ENCODE data around the gene ZNF641. TPM values are rescaled to one million over a fixed set of nuclear protein-coding genes. Genes with fewer than 3 reads are reported as not detected.

The ZNF641 gene
- total and polyA plus RNA-seq, 4 donors, result 3.0 to 15.8 (median 6.1) TPM

DNA sequence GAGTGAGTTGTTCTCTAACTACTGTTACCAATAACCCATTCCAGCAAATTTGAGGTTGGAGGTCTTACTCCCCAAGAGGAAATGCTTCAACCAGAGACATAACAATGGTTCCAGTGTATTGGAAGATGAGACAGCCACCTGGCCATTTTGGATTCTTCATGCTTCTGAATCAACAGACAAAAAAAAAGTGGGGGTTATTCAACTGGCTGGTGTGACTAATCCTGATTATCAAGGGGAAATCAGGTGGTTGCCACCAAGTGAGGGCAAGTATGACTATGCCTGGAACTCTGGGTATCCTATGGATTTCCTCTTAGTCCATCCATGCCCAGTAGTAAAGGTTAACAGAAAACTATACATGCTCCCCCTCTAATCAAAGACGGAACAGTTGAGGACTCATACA, 29.9 kb upstream of the ZNF641 start:
- Histone ChIP-seq H3K27ac (ENCODE audit: low read depth in 1 of 2, low read length in 2 of 2) (no peak overlapping the region), H3K4me3 (ENCODE audit: low read depth in 1 of 3, low read length in 3 of 3) (no peak overlapping the region), H3K4me1 (ENCODE audit: control insufficient read depth in 4 of 4, insufficient read depth in 4 of 4, low read length in 3 of 4) (no peaks in the 10 kb centered on the region), H3K36me3 (ENCODE audit: control insufficient read depth in 4 of 4, insufficient read depth in 3 of 4, low read depth in 1 of 4, low read length in 3 of 4) (no peaks in the 10 kb centered on the region), H3K9me3 (ENCODE audit: control insufficient read depth in 4 of 4, low read length in 3 of 4) (no peaks in the 10 kb centered on the region), H3K9ac (ENCODE audit: low read depth in 1 of 2, low read length in 2 of 2) (no peak overlapping the region), H3K27me3 (ENCODE audit: control insufficient read depth in 4 of 4, insufficient read depth in 4 of 4, low read length in 3 of 4) (peaks cover 0 to under 1% (median 0%) of the 10 kb centered on the region in 4 donors)
- no peak for DNase-seq (ENCODE audit: low spot score)
- WGBS, result 76% methylated on average over 1 of the region's 1 CpG
- TF ChIP-seq EGR1 (IDR thresholded peaks at IDR 0.05; ENCODE audit: low read depth in 2 of 2) (no peak), HNF4G (IDR thresholded peaks at IDR 0.05) (no peak), FOXA2 (IDR thresholded peaks at IDR 0.05) (no peak), ATF3 (IDR thresholded peaks at IDR 0.05) (no peak), CTCF (IDR thresholded peaks at IDR 0.05; ENCODE audit: low read depth, low read length, missing input control) (no peak), ZBTB33 (IDR thresholded peaks at IDR 0.05) (no peak), FOXA1 (IDR thresholded peaks at IDR 0.05) (no peak), GABPA (IDR thresholded peaks at IDR 0.05 in 1 of 2, conservative IDR thresholded peaks at IDR 0.05 in 1 of 2) (no peak), JUND (IDR thresholded peaks at IDR 0.05) (no peak), RAD21 (IDR thresholded peaks at IDR 0.05) (no peak), HNF4A (conservative IDR thresholded peaks at IDR 0.05) (no peak), SP1 (IDR thresholded peaks at IDR 0.05) (no peak), RXRA (IDR thresholded peaks at IDR 0.05) (no peak), YY1 (IDR thresholded peaks at IDR 0.05) (no peak), TAF1 (conservative IDR thresholded peaks at IDR 0.05) (no peak)
- TF ChIP-seq, protein P1, sequence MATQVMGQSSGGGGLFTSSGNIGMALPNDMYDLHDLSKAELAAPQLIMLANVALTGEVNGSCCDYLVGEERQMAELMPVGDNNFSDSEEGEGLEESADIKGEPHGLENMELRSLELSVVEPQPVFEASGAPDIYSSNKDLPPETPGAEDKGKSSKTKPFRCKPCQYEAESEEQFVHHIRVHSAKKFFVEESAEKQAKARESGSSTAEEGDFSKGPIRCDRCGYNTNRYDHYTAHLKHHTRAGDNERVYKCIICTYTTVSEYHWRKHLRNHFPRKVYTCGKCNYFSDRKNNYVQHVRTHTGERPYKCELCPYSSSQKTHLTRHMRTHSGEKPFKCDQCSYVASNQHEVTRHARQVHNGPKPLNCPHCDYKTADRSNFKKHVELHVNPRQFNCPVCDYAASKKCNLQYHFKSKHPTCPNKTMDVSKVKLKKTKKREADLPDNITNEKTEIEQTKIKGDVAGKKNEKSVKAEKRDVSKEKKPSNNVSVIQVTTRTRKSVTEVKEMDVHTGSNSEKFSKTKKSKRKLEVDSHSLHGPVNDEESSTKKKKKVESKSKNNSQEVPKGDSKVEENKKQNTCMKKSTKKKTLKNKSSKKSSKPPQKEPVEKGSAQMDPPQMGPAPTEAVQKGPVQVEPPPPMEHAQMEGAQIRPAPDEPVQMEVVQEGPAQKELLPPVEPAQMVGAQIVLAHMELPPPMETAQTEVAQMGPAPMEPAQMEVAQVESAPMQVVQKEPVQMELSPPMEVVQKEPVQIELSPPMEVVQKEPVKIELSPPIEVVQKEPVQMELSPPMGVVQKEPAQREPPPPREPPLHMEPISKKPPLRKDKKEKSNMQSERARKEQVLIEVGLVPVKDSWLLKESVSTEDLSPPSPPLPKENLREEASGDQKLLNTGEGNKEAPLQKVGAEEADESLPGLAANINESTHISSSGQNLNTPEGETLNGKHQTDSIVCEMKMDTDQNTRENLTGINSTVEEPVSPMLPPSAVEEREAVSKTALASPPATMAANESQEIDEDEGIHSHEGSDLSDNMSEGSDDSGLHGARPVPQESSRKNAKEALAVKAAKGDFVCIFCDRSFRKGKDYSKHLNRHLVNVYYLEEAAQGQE (IDR thresholded peaks at IDR 0.05), result no peak
- TF ChIP-seq, protein P2, sequence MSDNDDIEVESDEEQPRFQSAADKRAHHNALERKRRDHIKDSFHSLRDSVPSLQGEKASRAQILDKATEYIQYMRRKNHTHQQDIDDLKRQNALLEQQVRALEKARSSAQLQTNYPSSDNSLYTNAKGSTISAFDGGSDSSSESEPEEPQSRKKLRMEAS (IDR thresholded peaks at IDR 0.05), result no peak

- Histone ChIP-seq H3K4me3 (ENCODE audit: low read depth in 1 of 3, low read length in 3 of 3) (no peak overlapping the region), H3K27me3 (ENCODE audit: control insufficient read depth in 4 of 4, insufficient read depth in 4 of 4, low read length in 3 of 4) (no peaks in the 10 kb centered on the region), H3K9ac (ENCODE audit: low read depth in 1 of 2, low read length in 2 of 2) (no peak overlapping the region), H3K36me3 (ENCODE audit: control insufficient read depth in 4 of 4, insufficient read depth in 3 of 4, low read depth in 1 of 4, low read length in 3 of 4) (no peaks in the 10 kb centered on the region), H3K27ac (ENCODE audit: low read depth in 1 of 2, low read length in 2 of 2) (no peak overlapping the region), H3K9me3 (ENCODE audit: control insufficient read depth in 4 of 4, low read length in 3 of 4) (no peaks in the 10 kb centered on the region), H3K4me1 (ENCODE audit: control insufficient read depth in 4 of 4, insufficient read depth in 4 of 4, low read length in 3 of 4) (no peaks in the 10 kb centered on the region)
- TF ChIP-seq TAF1 (conservative IDR thresholded peaks at IDR 0.05), result no peak
- no peak for DNase-seq (ENCODE audit: low spot score)
- 53% methylated on average over 4 of the region's 4 CpGs for WGBS
These were observed 29.1 kb upstream of the ZNF641 start for GRCh38 chr12:48379794-48380193.

Measured in liver (tissue), 9 donors.